Muscle of leg (tissue), 16 donors: ENCODE data around the gene SLC5A11. TPM values are rescaled to one million over a fixed set of nuclear protein-coding genes. Genes with fewer than 3 reads are reported as not detected.
A peak's percentile ranks its signal among the peaks of the same experiment; 100 is the strongest.
"Not testable (repeated sequence)": the region's sequence is repeated elsewhere in the genome, so short reads cannot be mapped to it uniquely, and the experiment has no call there.

Experiments used
- DNase-seq: peaks from one replicate; pipeline ENCODE4 v3.0.0; 2013
- H3K27ac ChIP-seq: one replicate; pipeline ENCODE4 v1.5.1; 2013; ENCODE audit warnings: mild to moderate bottlenecking, low read length, control low read depth
- H3K27me3 ChIP-seq: one replicate; pipeline ENCODE4 v1.6.1; 2013; ENCODE audit warnings: low read length; ENCODE audit not compliant: control insufficient read depth, insufficient read depth
- H3K36me3 ChIP-seq: one replicate; pipeline ENCODE4 v1.6.1; 2013; ENCODE audit warnings: low read length; ENCODE audit not compliant: control insufficient read depth, insufficient read depth
- H3K4me1 ChIP-seq: one replicate; pipeline ENCODE4 v1.6.1; 2013; ENCODE audit warnings: low read length; ENCODE audit not compliant: control insufficient read depth, insufficient read depth
- H3K4me3 ChIP-seq: one replicate; pipeline ENCODE4 v1.5.1; 2013; ENCODE audit warnings: low read length, control low read depth
- H3K9me3 ChIP-seq: replicated peaks from 2 replicates; pipeline ENCODE4 v1.6.1; 2013; ENCODE audit warnings: low read depth, low read length; ENCODE audit not compliant: control insufficient read depth
- WGBS: methylation state at CpG from one replicate; pipeline ENCODE4 v1.1.5; 2013; ENCODE audit warnings: missing lambda C conversion rate; ENCODE audit not compliant: insufficient coverage; 5-methylcytosine and 5-hydroxymethylcytosine counted together
- long read RNA-seq, 11 donors: transcript quantifications; one replicate each; lab custom pipeline, GENCODE V29; 2026
- polyA plus RNA-seq, 8 donors: library from polyadenylated mRNA; unstranded; fragments of 120-200 nt; gene quantifications; one replicate each; pipeline versions ENCODE4 v1.2.1 to v1.2.3, GENCODE V29; 2013; ENCODE audit warnings: inconsistent platforms in 1 of 8, low replicate concordance in 1 of 8; ENCODE audit not compliant: insufficient read length in 8 of 8, insufficient read depth in 1 of 8
- total RNA-seq: library from RNA; stranded (reverse); fragments of 120-200 nt; gene quantifications from one replicate; pipeline ENCODE4 v1.2.4, GENCODE V29; 2013

Gene SLC5A11, protein sequence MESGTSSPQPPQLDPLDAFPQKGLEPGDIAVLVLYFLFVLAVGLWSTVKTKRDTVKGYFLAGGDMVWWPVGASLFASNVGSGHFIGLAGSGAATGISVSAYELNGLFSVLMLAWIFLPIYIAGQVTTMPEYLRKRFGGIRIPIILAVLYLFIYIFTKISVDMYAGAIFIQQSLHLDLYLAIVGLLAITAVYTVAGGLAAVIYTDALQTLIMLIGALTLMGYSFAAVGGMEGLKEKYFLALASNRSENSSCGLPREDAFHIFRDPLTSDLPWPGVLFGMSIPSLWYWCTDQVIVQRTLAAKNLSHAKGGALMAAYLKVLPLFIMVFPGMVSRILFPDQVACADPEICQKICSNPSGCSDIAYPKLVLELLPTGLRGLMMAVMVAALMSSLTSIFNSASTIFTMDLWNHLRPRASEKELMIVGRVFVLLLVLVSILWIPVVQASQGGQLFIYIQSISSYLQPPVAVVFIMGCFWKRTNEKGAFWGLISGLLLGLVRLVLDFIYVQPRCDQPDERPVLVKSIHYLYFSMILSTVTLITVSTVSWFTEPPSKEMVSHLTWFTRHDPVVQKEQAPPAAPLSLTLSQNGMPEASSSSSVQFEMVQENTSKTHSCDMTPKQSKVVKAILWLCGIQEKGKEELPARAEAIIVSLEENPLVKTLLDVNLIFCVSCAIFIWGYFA
- total RNA-seq (0.04 TPM), polyA plus RNA-seq (under 1 TPM in 4 of 8 donors, not detected in 4; 0.08 to 0.37 (median 0.18) TPM)
- long read RNA-seq, donor 1, result 0 reads
- long read RNA-seq, donor 2, result 0 reads
- long read RNA-seq, donor 3, result 0 reads
- long read RNA-seq, donor 4, result 0 reads
- long read RNA-seq, donor 5, result 0 reads
- long read RNA-seq, donor 6, result 0 reads
- long read RNA-seq, donor 7, result 0 reads
- long read RNA-seq, donor 8, result 0 reads
- long read RNA-seq, donor 9, result 0 reads
- long read RNA-seq, donor 10, result 0 reads
- long read RNA-seq, donor 11, result 0 reads

DNA sequence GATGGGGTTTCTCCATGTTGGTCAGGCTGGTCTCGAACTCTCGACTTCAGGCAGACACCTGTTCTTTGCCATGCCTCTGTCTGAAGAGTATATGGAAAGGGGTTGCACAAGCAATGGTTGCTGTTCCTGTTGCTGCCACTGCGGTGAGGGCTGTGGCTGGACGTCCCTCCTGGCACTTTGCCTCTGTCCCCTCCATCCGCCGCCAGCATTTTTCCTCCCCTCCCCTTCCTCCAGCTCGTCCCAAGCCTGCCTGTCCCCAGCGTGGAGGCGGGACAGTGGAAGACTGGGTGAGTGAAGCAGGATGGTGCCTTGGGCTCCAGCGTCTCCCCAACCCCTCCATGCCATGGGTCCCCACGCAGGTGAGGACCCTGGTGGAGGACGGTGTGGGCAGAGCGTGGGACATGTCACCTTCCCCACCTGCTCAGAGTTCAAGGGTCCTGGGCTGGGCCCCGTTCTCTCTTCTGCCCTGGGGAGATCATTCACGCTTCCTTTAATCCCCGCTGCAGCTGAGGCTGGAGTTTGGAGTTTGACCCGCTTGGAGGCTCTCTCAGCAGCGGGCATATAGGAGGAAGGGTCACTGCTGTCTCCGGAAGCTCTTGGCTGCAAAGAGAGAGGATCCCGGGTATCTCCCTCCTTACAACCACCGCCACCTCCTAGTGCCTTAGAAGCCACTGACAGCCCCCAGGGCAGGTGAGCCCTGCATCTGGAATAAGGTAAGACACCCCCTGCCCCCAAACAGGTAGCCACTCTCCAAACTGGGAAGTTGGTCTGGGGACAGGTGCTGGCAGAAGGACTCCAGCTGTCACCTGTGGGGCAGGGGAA, at the start of gene SLC5A11:
TSS of gene SLC5A11 (plus strand) at position 238 of the 822 bp plus-strand sequence. CDS start 12,681 bp downstream, outside the sequence.
- WGBS, result 69% methylated on average over 5 of the region's 21 CpGs
- Histone ChIP-seq H3K4me3 (no peak within 1 kb of the TSS), H3K9me3 (no peaks in the 10 kb centered on the region)

DNA sequence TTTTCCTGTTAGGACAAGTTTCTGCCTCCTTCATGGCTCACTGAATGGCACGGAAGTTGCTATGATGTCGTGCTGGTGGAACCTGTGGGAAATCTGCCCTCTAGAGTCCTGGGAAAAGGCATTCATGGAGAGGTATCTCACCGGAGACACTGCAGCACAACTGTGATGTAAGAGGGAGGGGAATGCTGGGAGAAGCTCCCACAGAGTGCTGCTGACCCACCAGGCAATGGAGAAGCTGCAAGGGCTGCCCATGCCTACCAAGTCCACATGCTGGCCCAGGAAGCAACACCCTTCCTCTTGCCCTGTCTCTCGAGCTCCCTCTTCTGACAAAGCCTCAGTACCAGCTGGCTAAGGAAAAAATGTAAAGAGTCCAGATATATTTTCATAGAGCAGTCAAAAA, 45.2 kb upstream of the SLC5A11 start:
- no peak for DNase-seq
- H3K9me3 ChIP-seq, result no peaks in the 10 kb centered on the region
- no peak overlapping the region for H3K4me3 ChIP-seq
- no peak overlapping the region for H3K27ac ChIP-seq
- 86% methylated on average over 2 of the region's 4 CpGs for WGBS
- H3K36me3 ChIP-seq, result peaks cover 75% of the 10 kb centered on the region
- H3K4me1 ChIP-seq, result no peaks in the 10 kb centered on the region
- H3K27me3 ChIP-seq, result no peaks in the 10 kb centered on the region

More for the DNA sequence above, at the start of gene SLC5A11:
- H3K4me1 ChIP-seq, result no peaks in the 10 kb centered on the region
- H3K27ac ChIP-seq, result no peak within 1 kb of the TSS
- H3K27me3 ChIP-seq, result no peaks in the 10 kb centered on the region
- DNase-seq, result no peak
- no peaks in the 10 kb centered on the region for H3K36me3 ChIP-seq

DNA sequence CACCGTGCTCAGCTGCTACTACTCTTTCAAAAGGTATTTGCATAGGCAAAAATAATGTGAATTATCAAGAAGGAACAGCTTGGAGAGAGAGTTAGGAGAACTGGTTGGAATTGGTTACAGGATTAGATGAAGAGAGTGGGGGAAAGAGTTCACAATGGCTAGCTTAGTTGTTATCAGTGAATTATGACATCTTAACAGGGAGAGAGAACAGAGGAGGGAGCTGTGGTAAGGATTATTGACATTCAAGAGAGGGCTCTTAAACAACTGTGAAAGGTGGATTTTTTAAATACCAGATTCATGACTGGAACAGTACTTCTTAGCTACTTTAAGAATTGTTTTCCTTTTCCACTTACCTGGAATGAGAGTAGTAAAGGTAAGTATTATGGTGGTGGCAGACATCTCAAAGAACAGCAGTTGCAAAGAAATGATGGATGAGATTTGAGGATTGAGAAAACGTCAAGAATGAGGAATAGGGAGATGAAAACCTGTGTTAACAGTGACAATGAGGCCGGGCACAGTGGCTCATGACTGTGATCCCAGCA, 43.9 kb upstream of the SLC5A11 start:
- no peaks in the 10 kb centered on the region for H3K4me1 ChIP-seq
- no peak overlapping the region for H3K4me3 ChIP-seq
- H3K9me3 ChIP-seq, result no peaks in the 10 kb centered on the region
- H3K27ac ChIP-seq, result no peak overlapping the region
- no peaks in the 10 kb centered on the region for H3K27me3 ChIP-seq
- 90% methylated on average over 3 of the region's 3 CpGs for WGBS
- H3K36me3 ChIP-seq, result peaks cover 75% of the 10 kb centered on the region
- DNase-seq, result no peak

DNA sequence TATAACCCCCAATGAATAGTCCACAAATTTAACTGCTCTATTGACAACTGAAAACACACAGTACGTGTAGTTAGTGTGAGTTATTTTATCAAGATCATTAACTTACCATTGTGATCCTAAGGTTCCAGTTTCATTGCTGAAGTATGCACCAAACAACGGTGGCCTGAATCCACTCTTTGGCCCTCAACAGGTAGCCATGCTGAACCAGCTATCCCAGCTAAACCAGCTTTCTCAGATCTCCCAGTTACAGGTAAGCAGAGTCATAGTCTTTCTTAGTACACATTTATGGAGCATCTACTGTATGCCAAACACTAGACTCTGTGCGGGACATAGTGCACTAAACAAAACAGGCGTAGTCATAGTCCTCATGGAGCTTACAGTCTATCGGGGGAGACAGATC, 40.3 kb upstream of the SLC5A11 start:
- no peak overlapping the region for H3K4me3 ChIP-seq
- no peaks in the 10 kb centered on the region for H3K27me3 ChIP-seq
- H3K9me3 ChIP-seq, result no peaks in the 10 kb centered on the region
- peaks cover 65% of the 10 kb centered on the region for H3K36me3 ChIP-seq
- WGBS, result 97% methylated on average over 4 of the region's 5 CpGs
- H3K4me1 ChIP-seq, result no peaks in the 10 kb centered on the region
- DNase-seq, result no peak
- no peak overlapping the region for H3K27ac ChIP-seq

DNA sequence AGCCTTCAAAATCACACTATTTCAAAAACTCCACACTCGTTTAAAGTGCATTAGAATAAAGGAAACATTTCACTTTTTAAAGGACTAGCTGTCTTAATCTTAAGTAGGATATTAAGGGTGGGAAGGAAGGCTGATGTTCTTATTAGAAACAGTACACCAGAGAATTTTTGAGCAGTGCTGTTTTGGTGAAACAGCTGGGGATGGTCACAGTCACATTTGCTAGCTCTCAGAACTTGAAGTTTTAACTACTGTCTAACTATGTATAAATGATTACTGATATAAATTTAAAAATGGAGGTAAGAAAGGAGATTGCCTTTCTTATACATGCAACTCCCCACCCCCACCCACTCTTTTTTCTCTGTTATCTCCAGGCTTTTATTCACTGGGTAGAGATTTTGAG, 38.5 kb upstream of the SLC5A11 start:
- Histone ChIP-seq H3K36me3 (peaks cover 65% of the 10 kb centered on the region), H3K4me1 (no peaks in the 10 kb centered on the region), H3K9me3 (no peaks in the 10 kb centered on the region), H3K27ac (no peak overlapping the region), H3K27me3 (no peaks in the 10 kb centered on the region), H3K4me3 (no peak overlapping the region)
- WGBS, result no CpG with 5 or more reads among the region's 1 CpG
- no peak for DNase-seq

DNA sequence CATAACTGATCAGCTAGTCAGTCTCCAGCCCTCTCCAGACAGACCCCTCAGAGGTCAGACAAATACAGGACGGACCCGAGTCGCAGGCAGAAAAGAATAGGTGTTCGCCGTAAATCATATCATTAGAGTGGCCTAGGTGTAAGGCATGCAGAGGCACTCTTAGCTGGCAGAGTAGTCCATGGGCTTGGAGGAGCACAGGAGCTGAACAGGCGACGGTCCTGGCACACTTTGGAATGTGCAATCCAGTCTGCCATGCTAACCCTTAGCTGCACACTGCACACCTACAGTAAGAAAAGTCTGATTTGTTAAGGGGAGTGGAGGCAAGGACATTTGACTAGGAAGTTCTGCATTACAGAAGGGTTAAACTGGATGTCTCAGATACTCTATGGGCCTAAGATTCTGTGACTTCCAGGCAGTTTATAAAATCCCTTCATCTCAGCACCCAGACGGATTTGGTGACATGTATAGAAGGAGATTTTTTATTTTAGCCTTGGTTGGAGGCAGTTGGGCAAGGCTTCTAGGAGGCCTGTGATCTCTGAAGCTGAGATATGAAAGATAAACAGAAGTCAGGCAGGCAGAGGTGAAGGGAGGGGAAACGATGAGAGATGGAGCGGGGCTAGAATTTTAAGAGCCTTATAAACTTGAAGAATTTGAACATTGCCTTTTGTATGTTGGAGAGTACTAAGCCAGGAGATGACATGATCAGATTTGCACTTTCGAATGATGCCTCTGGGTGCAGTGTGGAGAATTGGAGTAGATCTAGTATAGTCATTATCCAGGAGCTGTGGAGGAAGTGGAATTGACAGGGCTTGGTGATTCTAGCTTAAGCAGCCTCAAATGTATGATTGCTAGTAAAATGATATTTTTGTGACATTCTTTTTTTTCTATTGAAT, 34.6 kb upstream of the SLC5A11 start:
- 64% methylated on average over 8 of the region's 11 CpGs for WGBS
- no peaks in the 10 kb centered on the region for H3K27me3 ChIP-seq
- H3K9me3 ChIP-seq, result no peaks in the 10 kb centered on the region
- H3K4me3 ChIP-seq, result no peak overlapping the region
- H3K27ac ChIP-seq, result no peak overlapping the region
- H3K36me3 ChIP-seq, result peaks cover 69% of the 10 kb centered on the region
- DNase-seq, result peak; percentile 20
- no peaks in the 10 kb centered on the region for H3K4me1 ChIP-seq

DNA sequence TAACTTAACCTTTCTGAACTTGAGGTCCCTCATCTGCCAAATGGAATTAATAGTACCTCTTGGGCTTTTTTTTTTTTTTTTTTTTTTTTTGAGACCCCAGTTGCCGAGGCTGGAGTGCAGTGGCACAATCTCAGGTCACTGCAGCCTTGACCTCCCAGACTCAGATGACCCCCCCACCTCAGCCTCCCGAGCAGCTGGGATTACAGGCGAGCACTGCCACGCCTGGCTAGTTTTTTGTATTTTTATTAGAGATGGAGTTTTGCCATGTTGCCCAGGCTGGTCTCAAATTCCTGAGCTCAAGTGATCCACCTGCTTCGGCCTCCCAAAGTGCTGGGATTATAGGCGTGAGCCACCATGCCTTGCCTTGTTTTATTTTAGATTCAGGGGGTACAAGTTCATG, 33.0 kb upstream of the SLC5A11 start:
- H3K9me3 ChIP-seq, H3K4me3 ChIP-seq, H3K4me1 ChIP-seq, H3K27ac ChIP-seq, DNase-seq, H3K27me3 ChIP-seq: not testable (repeated sequence)
- WGBS, result 73% methylated on average over 4 of the region's 6 CpGs
- H3K36me3 ChIP-seq, result peaks cover 66% of the 10 kb centered on the region

DNA sequence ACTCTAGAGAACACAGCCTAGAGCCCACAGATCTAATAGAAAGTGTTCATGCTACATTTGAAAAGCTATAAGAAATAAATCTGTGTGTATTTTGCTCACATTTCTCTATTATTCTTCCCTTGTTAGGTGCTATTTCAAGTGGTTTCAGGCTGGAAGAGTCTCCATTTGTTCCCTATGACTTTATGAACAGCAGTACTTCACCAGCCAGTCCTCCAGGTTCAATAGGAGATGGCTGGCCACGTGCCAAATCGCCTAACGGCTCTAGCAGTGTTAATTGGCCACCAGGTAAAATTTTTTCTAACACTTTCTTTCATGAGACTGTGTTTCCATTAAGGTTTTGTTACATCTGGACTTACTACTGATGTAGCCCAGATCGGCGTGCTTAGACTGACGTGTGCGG, 30.7 kb upstream of the SLC5A11 start:
- WGBS, result 97% methylated on average over 4 of the region's 7 CpGs

DNA sequence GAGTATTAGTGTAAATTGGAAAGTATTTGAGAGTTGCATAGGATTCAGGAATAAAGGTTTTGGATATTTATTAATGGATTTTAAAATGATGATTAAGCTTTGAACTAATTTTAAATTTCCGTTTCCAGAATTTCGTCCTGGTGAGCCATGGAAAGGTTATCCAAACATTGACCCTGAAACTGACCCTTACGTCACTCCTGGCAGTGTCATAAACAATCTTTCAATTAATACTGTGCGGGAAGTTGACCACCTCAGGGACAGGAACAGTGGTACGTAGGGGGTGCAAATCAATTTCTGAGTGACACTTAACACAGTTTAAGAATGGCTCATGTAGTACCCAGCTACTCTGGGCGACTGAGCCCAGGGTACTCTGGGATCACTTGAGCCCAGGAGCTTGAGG, 29.1 kb upstream of the SLC5A11 start:
- 93% methylated on average over 5 of the region's 6 CpGs for WGBS
- DNase-seq, result no peak
- Histone ChIP-seq H3K4me1 (no peaks in the 10 kb centered on the region), H3K27ac (no peak overlapping the region), H3K4me3 (no peak overlapping the region), H3K9me3 (no peaks in the 10 kb centered on the region), H3K36me3 (peaks cover 79% of the 10 kb centered on the region), H3K27me3 (no peaks in the 10 kb centered on the region)

More for the DNA sequence above, 30.7 kb upstream of the SLC5A11 start:
- H3K4me3 ChIP-seq, result no peak overlapping the region
- H3K27me3 ChIP-seq, result no peaks in the 10 kb centered on the region
- H3K36me3 ChIP-seq, result peaks cover 77% of the 10 kb centered on the region
- no peaks in the 10 kb centered on the region for H3K4me1 ChIP-seq
- H3K9me3 ChIP-seq, result no peaks in the 10 kb centered on the region
- no peak for DNase-seq
- no peak overlapping the region for H3K27ac ChIP-seq
